Testis (tissue), 2 donors: ENCODE data around the gene SNAPC1.

ENCODE experiments used
- CTCF ChIP-seq, 3 experiments: fragments of 450-650 bp in 2 of 3; fragments of 200-600 bp in 1 of 3; sonication (generic) in 1 of 3; IDR thresholded peaks; one replicate each; pipeline ENCODE4 v1.5.1; 2016 to 2019; ENCODE audit warnings: antibody characterized with exemption in 3 of 3, mild to moderate bottlenecking in 2 of 3, moderate library complexity in 1 of 3
- POLR2A ChIP-seq: fragments of 450-650 bp; IDR thresholded peaks from one replicate; pipeline ENCODE4 v1.6.1; 2017; ENCODE audit warnings: antibody characterized with exemption, mild to moderate bottlenecking, moderate library complexity

GRCh38 chr14:61797309-61797708, 35.1 kb downstream of the SNAPC1 start:
- TF ChIP-seq POLR2A, result no peak
- TF ChIP-seq CTCF (IDR thresholded peaks at IDR 0.05), result no peak
